ENCODE data around the gene ABCC3. TPM values are rescaled to one million over a fixed set of nuclear protein-coding genes. Genes with fewer than 3 reads are reported as not detected.
A peak's percentile ranks its signal among the peaks of the same experiment; 100 is the strongest.

ABCC3 gene
- total RNA-seq, 1 donor from 2014 or later, result 13.3 TPM

DNA sequence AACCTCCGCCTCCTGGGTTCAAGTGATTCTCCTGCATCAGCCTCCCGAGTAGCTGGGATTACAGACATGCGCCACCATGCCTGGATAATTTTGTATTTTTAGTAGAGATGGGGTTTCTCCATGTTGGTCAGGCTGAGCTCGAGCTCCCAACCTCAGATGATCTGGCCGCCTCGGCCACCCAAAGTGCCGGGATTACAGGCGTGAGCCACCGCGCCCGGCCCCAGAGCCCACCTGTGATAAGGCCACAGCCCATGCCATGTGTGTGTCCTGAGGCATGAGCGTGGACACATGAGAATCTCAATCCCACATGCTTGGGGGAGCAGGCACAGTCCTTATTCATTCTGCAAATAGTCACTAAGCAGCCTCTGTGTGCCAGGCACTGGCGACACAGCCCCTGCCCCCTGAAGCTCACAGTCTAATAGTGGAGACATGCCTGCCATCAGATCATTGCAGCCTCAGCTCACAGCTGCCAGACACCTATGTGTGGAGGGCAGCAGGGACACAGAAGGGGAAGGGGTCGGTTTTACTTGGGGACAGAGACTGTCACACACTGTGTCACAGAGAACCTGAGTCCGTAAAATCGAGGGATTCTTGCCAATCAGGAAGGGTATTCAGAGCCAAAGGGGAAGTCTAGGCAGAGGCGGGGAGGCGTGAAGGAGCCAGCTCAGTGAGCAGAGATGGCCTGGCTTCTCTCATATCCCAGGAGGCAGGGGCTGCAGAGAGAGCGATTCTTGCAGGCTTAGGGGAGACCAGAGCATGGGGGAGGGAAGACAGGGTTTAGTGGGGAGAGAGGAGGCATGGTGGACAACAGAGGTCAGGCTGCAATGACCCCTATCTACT, 9.4 kb upstream of the ABCC3 start:
- DNase-seq (ENCODE audit: extremely low spot score, unreplicated experiment), result no peak
- Mint-ChIP-seq H3K27me3 (peaks cover 15% of the 10 kb centered on the region), H3K27ac (no peak overlapping the region), H3K4me1 (ENCODE audit: unreplicated experiment) (peaks cover 28% of the 10 kb centered on the region), H3K4me3 (no peak overlapping the region), H3K36me3 (no peaks in the 10 kb centered on the region), H3K9me3 (no peaks in the 10 kb centered on the region)
- TF ChIP-seq, protein P1, sequence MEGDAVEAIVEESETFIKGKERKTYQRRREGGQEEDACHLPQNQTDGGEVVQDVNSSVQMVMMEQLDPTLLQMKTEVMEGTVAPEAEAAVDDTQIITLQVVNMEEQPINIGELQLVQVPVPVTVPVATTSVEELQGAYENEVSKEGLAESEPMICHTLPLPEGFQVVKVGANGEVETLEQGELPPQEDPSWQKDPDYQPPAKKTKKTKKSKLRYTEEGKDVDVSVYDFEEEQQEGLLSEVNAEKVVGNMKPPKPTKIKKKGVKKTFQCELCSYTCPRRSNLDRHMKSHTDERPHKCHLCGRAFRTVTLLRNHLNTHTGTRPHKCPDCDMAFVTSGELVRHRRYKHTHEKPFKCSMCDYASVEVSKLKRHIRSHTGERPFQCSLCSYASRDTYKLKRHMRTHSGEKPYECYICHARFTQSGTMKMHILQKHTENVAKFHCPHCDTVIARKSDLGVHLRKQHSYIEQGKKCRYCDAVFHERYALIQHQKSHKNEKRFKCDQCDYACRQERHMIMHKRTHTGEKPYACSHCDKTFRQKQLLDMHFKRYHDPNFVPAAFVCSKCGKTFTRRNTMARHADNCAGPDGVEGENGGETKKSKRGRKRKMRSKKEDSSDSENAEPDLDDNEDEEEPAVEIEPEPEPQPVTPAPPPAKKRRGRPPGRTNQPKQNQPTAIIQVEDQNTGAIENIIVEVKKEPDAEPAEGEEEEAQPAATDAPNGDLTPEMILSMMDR (conservative IDR thresholded peaks at IDR 0.05), result no peak

DNA sequence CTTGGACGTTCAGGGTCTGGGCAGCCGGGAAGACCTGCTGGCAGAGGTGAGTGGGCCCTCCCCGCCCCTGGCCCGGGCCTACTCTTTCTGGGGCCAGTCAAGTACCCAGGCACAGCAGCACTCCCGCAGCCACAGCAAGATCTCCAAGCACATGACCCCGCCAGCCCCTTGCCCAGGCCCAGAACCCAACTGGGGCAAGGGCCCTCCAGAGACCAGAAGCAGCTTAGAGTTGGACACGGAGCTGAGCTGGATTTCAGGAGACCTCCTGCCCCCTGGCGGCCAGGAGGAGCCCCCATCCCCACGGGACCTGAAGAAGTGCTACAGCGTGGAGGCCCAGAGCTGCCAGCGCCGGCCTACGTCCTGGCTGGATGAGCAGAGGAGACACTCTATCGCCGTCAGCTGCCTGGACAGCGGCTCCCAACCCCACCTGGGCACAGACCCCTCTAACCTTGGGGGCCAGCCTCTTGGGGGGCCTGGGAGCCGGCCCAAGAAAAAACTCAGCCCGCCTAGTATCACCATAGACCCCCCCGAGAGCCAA, 8.6 kb upstream of the ABCC3 start:
- Mint-ChIP-seq H3K27me3 (peaks cover 21% of the 10 kb centered on the region), H3K4me1 (ENCODE audit: unreplicated experiment) (peaks cover 34% of the 10 kb centered on the region), H3K4me3 (no peak overlapping the region), H3K9me3 (no peaks in the 10 kb centered on the region), H3K36me3 (no peaks in the 10 kb centered on the region), H3K27ac (no peak overlapping the region)
- TF ChIP-seq, protein P1 (conservative IDR thresholded peaks at IDR 0.05), result peak; percentile 87
- no peak for DNase-seq (ENCODE audit: extremely low spot score, unreplicated experiment)

DNA sequence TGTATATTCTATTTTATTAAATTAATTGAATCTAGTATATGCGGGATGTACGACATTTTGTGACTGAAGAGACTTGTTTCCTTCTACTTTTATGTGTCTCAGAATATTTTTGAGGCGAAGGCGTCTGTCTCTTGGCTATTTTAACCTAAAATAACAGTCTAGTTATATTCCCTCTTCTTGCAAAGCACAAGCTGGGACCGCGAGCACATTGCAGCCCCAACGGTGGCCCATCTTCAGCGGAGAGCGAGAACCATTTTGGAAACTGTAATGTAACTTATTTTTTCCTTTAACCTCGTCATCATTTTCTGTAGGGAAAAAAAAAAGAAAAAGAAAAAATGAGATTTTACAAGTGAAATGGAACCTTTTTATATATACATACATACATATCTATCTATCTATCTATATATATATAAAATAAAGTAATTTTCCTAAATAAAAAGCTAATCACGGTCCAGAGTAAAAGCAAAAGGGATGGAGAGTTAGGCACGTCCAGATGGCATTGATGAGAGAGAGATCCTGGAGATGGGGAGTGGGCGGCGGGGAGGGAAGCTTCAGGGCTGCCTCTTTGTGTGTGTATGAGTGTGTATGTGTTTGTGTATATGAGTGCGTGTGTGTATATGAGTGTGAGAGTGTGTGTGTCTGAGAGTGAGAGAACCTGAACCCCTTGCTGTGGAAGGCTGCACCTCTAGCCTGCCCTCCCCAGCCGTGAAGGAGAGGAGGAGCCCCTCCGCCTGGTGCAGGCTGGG, 7.5 kb upstream of the ABCC3 start:
- peak overlapping the region; percentile 77 for H3K27ac Mint-ChIP-seq
- no peaks in the 10 kb centered on the region for H3K9me3 Mint-ChIP-seq
- no peaks in the 10 kb centered on the region for H3K36me3 Mint-ChIP-seq
- TF ChIP-seq, protein P1 (conservative IDR thresholded peaks at IDR 0.05), result no peak
- H3K4me3 Mint-ChIP-seq, result no peak overlapping the region
- DNase-seq (ENCODE audit: extremely low spot score, unreplicated experiment), result no peak
- peaks cover 35% of the 10 kb centered on the region for H3K4me1 Mint-ChIP-seq (ENCODE audit: unreplicated experiment)
- H3K27me3 Mint-ChIP-seq, result peaks cover 25% of the 10 kb centered on the region

DNA sequence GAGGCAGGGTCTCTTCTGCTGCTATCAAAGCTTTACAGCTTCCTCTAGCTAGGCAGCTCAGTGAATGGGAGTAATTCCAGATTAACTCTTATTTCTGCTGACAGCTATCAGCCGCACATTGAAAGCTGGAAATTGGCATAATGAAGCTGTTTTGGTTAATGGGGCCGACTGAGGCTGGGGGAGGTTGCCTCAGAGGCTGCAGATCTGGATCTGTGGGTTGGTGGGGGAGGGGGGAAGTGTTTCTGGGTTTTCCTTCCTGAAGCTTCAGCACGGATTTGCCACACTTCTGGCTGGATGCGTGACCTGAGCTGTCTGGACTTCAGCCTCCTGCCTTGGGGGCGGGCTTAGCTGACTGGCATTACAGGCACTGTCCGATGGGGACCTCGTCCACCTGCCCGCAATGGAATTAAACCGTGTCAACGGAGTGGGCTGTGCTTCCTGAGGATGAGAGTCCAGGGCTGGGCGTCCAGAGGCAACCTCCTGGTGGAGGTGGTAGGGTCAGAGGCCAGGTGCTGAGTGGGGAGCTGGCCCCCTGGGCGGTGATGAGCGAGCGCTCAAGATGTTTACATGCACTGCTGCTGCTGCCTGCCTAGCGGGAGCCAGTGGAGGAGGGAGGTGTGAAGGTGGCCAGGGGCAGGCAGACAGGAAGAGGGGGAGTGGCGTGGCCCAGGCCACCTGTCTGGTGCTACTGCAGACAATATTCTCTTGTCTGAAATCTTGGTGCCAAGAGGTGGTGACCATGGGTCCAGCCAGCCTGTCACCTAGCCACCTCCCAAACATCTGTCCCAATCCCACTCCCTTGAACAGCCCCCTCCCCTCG, 6.7 kb upstream of the ABCC3 start:
- TF ChIP-seq, protein P1 (conservative IDR thresholded peaks at IDR 0.05), result no peak
- Mint-ChIP-seq H3K9me3 (no peaks in the 10 kb centered on the region), H3K36me3 (no peaks in the 10 kb centered on the region), H3K27me3 (peaks cover 33% of the 10 kb centered on the region), H3K4me1 (ENCODE audit: unreplicated experiment) (peaks cover 37% of the 10 kb centered on the region), H3K27ac (peak overlapping the region; percentile 77), H3K4me3 (peak overlapping the region; percentile 59)
- DNase-seq (ENCODE audit: extremely low spot score, unreplicated experiment), result no peak

DNA sequence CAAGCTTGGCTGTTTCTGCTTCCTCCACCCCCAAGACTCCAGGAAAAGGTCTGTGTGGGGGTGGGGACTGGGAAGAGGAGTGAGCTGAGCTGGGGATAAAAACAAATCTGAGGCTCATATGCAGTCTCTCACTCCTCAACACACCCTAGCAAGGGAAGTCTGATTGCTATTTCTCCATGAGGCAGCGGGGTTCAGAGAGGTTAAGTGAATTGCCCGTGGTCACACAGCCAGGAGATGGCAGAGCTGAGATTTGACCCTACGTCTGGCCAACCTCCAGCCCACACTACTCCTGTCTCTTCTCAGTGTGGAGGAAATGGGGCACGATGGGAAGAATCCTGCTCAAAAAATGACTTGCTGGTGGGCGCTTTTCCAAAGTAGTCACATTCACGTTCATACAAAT, 4.8 kb upstream of the ABCC3 start:
- Mint-ChIP-seq H3K27ac (no peak overlapping the region), H3K36me3 (no peaks in the 10 kb centered on the region), H3K4me1 (ENCODE audit: unreplicated experiment) (peaks cover 41% of the 10 kb centered on the region), H3K9me3 (no peaks in the 10 kb centered on the region), H3K27me3 (peaks cover 48% of the 10 kb centered on the region), H3K4me3 (no peak overlapping the region)
- no peak for DNase-seq (ENCODE audit: extremely low spot score, unreplicated experiment)
- TF ChIP-seq, protein P1 (conservative IDR thresholded peaks at IDR 0.05), result no peak
